ENCODE measurements around the gene PLAAT2.
"Not testable (repeated sequence)": the region's sequence is repeated elsewhere in the genome, so short reads cannot be mapped to it uniquely, and the experiment has no call there.

The PLAAT2 gene

DNA sequence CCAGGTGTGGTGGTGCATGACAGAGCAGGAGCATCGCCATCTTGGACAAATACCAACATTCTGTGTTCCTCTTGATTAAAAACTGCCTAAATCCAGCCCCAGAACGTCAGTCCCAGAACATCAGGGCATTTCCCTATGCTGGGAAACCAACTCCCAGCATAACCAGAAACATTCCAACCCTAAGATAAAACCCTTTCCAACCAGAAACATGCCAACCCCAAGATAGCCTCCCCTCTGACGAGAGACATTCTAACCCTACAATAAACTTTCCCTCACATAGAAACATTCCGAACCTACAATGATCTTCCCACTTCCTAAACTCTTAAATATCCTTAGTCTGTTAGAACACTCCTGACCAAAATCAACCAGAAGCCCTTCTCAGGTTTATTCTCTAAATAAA, 15.0 kb downstream of the PLAAT2 start:
- H3K4me3 ChIP-seq (ENCODE audit: low read depth, low read length), result no peak overlapping the region
- TF ChIP-seq, protein P1, sequence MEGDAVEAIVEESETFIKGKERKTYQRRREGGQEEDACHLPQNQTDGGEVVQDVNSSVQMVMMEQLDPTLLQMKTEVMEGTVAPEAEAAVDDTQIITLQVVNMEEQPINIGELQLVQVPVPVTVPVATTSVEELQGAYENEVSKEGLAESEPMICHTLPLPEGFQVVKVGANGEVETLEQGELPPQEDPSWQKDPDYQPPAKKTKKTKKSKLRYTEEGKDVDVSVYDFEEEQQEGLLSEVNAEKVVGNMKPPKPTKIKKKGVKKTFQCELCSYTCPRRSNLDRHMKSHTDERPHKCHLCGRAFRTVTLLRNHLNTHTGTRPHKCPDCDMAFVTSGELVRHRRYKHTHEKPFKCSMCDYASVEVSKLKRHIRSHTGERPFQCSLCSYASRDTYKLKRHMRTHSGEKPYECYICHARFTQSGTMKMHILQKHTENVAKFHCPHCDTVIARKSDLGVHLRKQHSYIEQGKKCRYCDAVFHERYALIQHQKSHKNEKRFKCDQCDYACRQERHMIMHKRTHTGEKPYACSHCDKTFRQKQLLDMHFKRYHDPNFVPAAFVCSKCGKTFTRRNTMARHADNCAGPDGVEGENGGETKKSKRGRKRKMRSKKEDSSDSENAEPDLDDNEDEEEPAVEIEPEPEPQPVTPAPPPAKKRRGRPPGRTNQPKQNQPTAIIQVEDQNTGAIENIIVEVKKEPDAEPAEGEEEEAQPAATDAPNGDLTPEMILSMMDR (IDR thresholded peaks at IDR 0.05; ENCODE audit: low read depth, low read length, missing control alignments), result no peak
- in situ Hi-C loops (cut with HindIII; ENCODE audit: low sequenced_read_pairs), result no loop called here
- DNase-seq (ENCODE audit: low read depth), result no peak

DNA sequence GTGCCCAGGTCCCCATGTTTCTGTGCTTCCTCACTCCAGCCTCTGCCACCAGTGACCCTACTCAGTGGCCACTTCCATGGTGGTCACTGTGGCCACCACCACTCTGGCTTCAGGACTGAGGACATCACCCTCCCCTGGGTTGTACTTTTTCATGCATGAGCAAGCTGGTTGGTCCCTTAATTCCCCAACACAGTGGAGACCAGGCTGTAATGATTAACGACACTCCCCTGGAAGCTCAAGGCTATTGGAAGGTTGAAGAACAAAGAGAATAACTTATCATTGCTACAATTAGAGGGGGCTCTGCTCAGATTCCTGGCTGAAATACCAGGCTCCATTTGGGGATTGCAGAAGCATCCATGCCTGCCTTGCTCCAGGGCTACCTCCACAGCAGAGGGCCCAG, 16.1 kb downstream of the PLAAT2 start:
- in situ Hi-C loops (cut with HindIII; ENCODE audit: low sequenced_read_pairs), result no loop called here
- TF ChIP-seq, protein P1 (IDR thresholded peaks at IDR 0.05; ENCODE audit: low read depth, low read length, missing control alignments), result no peak
- H3K4me3 ChIP-seq (ENCODE audit: low read depth, low read length), result no peak overlapping the region
- no peak for DNase-seq (ENCODE audit: low read depth)

DNA sequence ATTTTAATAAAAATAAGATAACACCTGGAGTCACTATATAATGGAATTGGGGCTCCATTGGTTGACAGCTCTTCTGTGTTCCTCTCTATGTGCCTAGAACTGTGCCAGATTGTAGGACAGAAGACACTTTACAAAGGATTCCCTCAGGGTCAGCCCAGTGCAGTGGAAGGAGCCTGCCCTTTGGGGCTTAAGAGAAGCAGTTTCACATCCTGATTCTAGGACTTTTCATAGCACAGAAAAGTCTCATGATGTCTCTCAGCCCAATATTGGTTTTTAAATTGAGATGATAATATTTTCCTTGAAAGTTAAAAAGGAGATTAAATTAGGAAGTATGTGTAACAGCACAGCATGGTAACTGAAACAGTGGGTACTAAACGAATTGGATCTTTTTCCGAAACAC, 19.5 kb downstream of the PLAAT2 start:
- no peak overlapping the region for H3K4me3 ChIP-seq (ENCODE audit: low read depth, low read length)
- in situ Hi-C loops (cut with HindIII; ENCODE audit: low sequenced_read_pairs), result no loop called here
- DNase-seq (ENCODE audit: low read depth), result no peak
- TF ChIP-seq, protein P1 (IDR thresholded peaks at IDR 0.05; ENCODE audit: low read depth, low read length, missing control alignments), result no peak

DNA sequence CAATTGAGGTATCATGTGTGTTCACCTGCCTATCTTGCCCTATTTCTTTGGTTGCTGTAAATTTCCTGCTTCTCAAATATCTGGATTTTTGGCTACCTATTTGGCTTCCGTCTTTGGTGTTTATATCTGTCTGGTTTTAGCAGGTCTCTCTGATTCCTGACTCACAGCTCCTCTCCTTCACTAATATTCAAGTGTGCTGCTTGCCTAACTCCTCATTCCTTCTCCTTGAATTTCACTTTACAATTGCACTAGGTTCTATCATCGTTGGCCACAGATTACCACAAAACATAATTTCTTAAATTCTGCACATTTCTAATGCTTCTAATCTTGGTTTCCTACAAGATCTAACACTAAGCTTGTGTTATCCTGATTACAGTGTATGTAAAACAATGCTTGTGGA, 20.7 kb downstream of the PLAAT2 start:
- DNase-seq (ENCODE audit: low read depth); in situ Hi-C loops (cut with HindIII; ENCODE audit: low sequenced_read_pairs); H3K4me3 ChIP-seq (ENCODE audit: low read depth, low read length): not testable (repeated sequence)

DNA sequence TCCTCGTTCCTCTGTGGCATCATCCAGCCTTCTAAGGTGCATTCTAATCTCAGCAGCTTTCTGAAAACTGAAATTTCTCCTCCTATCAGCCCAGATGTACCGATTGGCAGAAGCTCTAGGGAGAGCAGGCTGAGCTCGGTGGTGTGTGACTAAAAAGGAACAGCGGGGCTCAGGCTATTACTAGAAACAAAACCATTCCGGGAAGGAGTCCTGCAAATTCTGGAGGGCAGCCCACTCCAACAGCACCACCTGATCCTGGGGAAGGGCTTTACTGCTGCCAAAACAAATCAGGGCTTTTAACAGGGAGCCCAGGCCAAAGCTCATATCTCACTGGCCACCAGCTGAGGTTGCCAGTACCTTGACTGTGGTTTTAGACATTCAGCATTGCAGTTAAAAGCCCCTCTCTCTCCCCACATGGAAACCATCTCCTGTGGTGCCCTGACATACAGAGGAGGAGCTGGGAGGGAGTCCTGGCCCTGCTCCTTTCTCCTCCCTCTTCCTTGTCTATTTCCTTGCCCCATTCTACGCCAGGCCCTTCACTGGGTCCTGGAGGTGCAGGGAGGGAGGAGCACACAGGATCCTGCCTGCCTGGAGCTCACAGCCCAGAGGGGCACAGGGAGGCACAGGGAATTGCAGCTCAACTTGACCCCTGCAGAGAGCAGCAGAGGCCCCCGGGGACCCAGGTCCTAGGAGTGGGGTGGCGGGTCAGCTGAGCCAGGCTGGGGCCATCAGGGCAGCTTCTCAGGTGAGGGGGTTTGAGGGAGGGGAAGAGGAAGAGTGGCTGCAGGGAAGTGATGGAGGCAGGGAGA, 25.7 kb downstream of the PLAAT2 start:
- DNase-seq (ENCODE audit: low read depth), result peak; percentile 99
- TF ChIP-seq, protein P1 (IDR thresholded peaks at IDR 0.05; ENCODE audit: low read depth, low read length, missing control alignments), result no peak
- H3K4me3 ChIP-seq (ENCODE audit: low read depth, low read length), result peak overlapping the region; percentile 49
- in situ Hi-C loops (cut with HindIII; ENCODE audit: low sequenced_read_pairs), result no loop called here

DNA sequence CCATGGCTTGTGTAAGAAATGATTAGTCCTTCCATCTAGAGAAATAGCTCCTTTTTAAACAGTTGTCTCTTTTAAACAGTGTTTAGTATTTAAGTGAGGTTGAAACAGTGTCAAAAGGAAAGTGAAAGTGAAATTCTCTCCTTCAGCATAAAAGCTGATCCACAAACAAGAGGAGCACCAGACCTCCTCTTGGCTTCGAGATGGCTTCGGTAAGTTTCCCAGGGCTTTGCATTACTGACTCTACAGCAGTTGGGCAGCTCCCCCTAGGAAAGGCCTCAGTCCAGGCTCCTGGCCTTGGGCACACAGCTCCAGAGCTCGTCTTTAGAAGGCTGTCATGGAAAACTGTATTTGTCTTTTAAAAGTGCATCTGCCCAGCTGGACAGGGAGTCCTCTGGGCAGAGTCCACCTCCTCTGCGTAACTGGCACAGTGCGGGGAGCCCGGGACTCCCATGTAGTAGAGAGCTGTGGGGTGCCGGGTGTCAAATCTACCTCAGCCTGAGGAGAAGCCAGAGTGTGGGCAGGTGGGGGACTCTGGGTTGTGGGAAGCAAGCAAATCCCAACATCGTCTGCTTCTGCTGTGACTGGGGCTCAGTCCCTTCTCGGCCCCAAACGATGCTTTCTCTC, 26.4 kb downstream of the PLAAT2 start, which contains the start of gene PLAAT4:
TSS of gene PLAAT4 (plus strand) at position 140 of the 624 bp plus-strand sequence. CDS start at position 201, 61 bp downstream.
- H3K4me3 ChIP-seq (ENCODE audit: low read depth, low read length), result peak within 1 kb of the TSS; percentile 49
- in situ Hi-C loops (cut with HindIII; ENCODE audit: low sequenced_read_pairs), result no loop called here
- TF ChIP-seq, protein P1 (IDR thresholded peaks at IDR 0.05; ENCODE audit: low read depth, low read length, missing control alignments), result peak; percentile 34
- peak; percentile 72 for DNase-seq (ENCODE audit: low read depth)

DNA sequence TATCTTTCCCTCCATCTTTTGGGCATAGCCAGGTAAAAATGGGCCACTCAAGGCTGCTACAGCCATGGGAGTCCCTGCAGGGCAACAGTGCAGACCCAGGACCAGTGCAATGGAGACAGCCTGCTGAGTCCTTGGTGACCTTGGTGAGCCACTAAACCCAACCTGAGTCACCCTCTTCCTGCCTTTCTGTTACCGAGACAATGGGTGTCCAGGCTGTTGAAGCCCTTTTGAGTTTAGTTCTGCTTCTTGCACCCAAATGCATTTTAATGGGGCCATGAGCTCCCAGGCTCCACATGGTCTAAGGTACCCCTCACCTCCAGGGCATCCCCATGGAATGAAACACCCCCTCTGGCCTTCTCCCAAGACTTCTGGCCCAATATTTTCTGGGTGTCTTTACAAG, 27.4 kb downstream of the PLAAT2 start:
- no peak for DNase-seq (ENCODE audit: low read depth)
- in situ Hi-C loops (cut with HindIII; ENCODE audit: low sequenced_read_pairs), result no loop called here
- TF ChIP-seq, protein P1 (IDR thresholded peaks at IDR 0.05; ENCODE audit: low read depth, low read length, missing control alignments), result no peak
- no peak overlapping the region for H3K4me3 ChIP-seq (ENCODE audit: low read depth, low read length)
